Measurements from ENCODE around the gene CLEC16A.

CLEC16A gene

DNA sequence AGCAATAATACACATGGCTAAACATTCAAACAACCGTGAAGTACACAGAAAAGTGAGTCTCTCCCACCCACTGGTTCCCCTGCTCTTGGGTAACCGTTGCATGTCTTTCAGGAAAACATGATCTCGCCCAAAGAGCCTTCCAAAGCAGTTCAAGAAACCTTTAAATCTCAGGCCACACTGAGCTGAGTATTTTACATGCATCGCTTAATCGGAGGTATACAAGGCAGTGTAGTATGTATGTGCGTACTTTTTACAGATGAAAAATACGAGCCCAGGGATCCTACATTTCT, 1.4 kb upstream of the CLEC16A start:
- H3K27me3 ChIP-seq (ENCODE audit: insufficient read depth, poor library complexity, severe bottlenecking) = no peaks in the 10 kb centered on the region
- no peak overlapping the region for H3K4me3 ChIP-seq (replicated peaks; ENCODE audit: insufficient read depth, low read length)
- H3K27ac ChIP-seq (replicated peaks) = no peak overlapping the region
- TF ChIP-seq POLR2AphosphoS5 (IDR thresholded peaks at IDR 0.05; ENCODE audit: low read depth) = no peak
- no peak for TF ChIP-seq SPI1 (IDR thresholded peaks at IDR 0.05; ENCODE audit: borderline replicate concordance, low read depth)
- TF ChIP-seq REST (IDR thresholded peaks at IDR 0.05; ENCODE audit: insufficient replicate concordance, low read depth) = no peak
- no peak for TF ChIP-seq GABPA (IDR thresholded peaks at IDR 0.05; ENCODE audit: low read depth)
- TF ChIP-seq, protein P1, sequence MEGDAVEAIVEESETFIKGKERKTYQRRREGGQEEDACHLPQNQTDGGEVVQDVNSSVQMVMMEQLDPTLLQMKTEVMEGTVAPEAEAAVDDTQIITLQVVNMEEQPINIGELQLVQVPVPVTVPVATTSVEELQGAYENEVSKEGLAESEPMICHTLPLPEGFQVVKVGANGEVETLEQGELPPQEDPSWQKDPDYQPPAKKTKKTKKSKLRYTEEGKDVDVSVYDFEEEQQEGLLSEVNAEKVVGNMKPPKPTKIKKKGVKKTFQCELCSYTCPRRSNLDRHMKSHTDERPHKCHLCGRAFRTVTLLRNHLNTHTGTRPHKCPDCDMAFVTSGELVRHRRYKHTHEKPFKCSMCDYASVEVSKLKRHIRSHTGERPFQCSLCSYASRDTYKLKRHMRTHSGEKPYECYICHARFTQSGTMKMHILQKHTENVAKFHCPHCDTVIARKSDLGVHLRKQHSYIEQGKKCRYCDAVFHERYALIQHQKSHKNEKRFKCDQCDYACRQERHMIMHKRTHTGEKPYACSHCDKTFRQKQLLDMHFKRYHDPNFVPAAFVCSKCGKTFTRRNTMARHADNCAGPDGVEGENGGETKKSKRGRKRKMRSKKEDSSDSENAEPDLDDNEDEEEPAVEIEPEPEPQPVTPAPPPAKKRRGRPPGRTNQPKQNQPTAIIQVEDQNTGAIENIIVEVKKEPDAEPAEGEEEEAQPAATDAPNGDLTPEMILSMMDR (IDR thresholded peaks at IDR 0.05; ENCODE audit: insufficient read depth, low read length) = no peak
- DNase-seq (ENCODE audit: low read depth in 1 of 2, low spot score in 1 of 2) = no peak

DNA sequence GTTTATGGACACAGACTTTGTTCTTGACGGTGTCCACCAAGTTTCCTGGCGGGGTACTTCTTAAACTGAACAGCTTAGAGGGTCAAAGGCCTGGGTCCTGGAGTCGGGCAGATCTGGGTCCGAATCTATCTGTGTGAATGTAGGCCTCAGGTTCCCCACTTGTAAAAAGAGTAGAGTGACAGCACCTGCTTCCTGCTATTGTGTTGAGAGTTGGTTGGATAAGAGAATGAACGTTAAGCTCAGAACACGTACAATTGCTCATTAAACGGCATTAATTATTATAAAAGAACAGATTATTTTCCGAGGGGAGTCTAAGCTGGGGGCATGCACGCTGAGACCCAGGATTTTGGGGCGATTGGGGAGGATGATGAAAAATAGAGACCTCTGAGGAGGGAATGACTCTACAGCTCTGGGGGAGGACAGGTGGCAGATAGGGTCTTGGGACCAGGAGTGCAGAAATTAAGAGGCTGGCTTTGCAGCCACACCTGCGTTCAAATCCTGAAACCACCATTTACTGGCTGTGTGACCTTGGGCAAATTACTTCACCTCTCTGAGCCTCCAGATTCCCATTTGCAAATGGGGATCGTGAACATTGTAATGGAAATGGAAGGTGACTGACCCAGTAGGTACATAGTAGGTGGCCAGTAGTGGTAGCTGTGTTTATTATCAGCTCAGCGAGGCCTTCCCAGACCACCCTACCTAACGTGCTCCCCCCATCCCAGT, 862 bp downstream of the CLEC16A start:
- Histone ChIP-seq H3K4me3 (replicated peaks; ENCODE audit: insufficient read depth, low read length) (peak overlapping the region; percentile 94), H3K27me3 (ENCODE audit: insufficient read depth, poor library complexity, severe bottlenecking) (no peaks in the 10 kb centered on the region), H3K27ac (replicated peaks) (peak overlapping the region; percentile 74)
- TF ChIP-seq SPI1 (IDR thresholded peaks at IDR 0.05; ENCODE audit: borderline replicate concordance, low read depth) = no peak
- TF ChIP-seq POLR2AphosphoS5 (IDR thresholded peaks at IDR 0.05; ENCODE audit: low read depth) = no peak
- TF ChIP-seq, protein P1 (IDR thresholded peaks at IDR 0.05; ENCODE audit: insufficient read depth, low read length) = no peak
- TF ChIP-seq REST (IDR thresholded peaks at IDR 0.05; ENCODE audit: insufficient replicate concordance, low read depth) = no peak
- no peak for TF ChIP-seq GABPA (IDR thresholded peaks at IDR 0.05; ENCODE audit: low read depth)
- DNase-seq (ENCODE audit: low read depth in 1 of 2, low spot score in 1 of 2) = no peak

GRCh38 chr16:10946308-10946707, 1.9 kb downstream of the CLEC16A start:
- DNase-seq (ENCODE audit: low read depth in 1 of 2, low spot score in 1 of 2) = no peak
- Histone ChIP-seq H3K4me3 (replicated peaks; ENCODE audit: insufficient read depth, low read length) (no peak overlapping the region), H3K27me3 (ENCODE audit: insufficient read depth, poor library complexity, severe bottlenecking) (no peaks in the 10 kb centered on the region), H3K27ac (replicated peaks) (no peak overlapping the region)
- no peak for TF ChIP-seq REST (IDR thresholded peaks at IDR 0.05; ENCODE audit: insufficient replicate concordance, low read depth)

Data from HL-60 (cell line).